GM18505 (cell line): ENCODE results near the gene GLYAT.
"Not testable (repeated sequence)": the region's sequence is repeated elsewhere in the genome, so short reads cannot be mapped to it uniquely, and the experiment has no call there.

Source experiments
- ATAC-seq: cut with Tn5 transposase; IDR thresholded peaks from one replicate; pipeline ENCODE4 v1.9.1; 2021; ENCODE audit not compliant: unreplicated experiment
- POLR2A ChIP-seq: IDR thresholded peaks from 4 replicates; pipeline ENCODE4 v1.6.1; 2011; ENCODE audit warnings: borderline replicate concordance; ENCODE audit not compliant: insufficient read depth, insufficient read length; ENCODE audit errors: extremely low read depth

Gene GLYAT

DNA sequence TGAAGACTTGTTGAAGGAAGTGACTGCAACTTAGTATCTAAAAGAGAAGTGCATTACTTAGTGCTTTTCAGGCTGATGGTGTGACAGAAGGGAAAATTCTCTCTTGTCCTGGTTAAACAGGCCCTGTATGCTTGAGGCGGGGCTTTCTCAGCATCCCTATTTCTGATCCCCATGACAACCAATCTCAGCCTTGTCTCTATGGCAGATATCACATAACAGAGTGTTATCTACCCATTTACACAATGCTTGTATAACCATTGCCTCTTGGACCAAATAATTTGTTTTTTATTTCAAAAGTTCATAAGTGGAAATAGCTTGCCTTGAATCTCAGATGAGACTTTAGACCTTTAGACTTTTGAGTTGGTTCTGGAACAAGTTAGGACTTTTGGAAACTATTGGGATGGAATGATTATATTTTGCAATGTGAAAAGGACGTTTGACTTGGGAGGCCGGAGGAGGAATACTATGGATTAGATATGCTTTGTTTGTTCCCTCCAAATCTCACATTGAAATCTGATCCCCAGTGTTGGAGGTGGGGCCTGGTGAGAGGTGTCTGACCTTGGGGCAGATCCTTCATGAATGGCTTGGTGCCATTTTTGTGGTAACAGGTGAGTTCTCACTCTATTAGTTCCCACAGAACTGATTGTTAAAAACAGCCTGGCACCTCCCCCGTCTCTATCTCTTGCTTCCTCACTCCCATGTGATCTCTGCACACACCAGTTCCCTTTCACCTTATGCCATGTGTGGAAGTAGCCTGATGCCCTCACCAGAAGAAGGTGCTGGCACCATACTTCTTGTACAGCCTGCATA is 3.1 kb upstream of the GLYAT start:
- TF ChIP-seq POLR2A: no peak
- no peak for ATAC-seq

DNA sequence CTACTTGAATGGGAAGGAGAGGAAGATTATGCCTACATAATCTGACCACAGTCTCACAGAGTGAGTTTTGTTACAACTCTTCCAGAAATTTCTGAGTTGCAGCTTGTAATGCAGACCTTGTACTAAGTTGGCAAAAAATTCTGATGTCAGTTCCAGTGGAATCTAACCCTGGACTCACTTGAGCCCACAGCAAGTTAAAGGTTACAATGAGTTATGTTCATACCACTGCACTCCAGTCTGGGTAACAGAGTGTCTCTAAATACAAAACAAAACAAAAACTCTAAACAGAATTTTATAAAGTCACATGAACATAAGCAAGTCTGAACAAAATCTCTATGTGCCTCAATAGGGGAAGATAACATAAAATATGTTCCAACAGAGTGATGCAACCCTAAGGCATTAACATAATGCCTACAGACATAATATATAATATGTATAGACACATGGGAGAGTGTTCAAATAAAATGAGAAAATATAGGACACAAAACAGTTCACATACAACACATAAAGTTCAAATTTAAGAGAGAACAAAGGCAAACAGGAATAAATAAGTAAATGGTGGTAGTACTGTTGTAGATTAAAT is 1.1 kb downstream of the GLYAT start:
- TF ChIP-seq POLR2A: no peak
- ATAC-seq: no peak

DNA sequence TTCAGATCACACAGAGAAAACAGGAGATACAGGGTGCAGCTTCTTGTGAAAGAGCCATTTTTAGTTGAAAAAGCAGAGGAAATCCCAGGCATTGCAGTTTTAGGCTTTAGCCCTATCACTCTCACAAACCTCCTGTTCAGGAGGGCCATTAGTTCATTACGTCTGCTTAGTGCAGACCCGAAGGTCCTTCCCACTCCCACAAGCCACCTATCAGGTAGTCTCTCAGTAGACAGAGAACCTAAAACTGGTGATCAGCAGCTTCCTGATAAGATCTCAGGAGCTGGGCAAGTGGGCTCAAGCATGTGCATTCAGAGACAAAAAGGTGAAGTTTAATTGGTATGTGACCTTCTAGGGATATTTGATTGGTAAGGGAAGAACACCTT is 4.3 kb downstream of the GLYAT start:
- TF ChIP-seq POLR2A: no peak
- no peak for ATAC-seq

DNA sequence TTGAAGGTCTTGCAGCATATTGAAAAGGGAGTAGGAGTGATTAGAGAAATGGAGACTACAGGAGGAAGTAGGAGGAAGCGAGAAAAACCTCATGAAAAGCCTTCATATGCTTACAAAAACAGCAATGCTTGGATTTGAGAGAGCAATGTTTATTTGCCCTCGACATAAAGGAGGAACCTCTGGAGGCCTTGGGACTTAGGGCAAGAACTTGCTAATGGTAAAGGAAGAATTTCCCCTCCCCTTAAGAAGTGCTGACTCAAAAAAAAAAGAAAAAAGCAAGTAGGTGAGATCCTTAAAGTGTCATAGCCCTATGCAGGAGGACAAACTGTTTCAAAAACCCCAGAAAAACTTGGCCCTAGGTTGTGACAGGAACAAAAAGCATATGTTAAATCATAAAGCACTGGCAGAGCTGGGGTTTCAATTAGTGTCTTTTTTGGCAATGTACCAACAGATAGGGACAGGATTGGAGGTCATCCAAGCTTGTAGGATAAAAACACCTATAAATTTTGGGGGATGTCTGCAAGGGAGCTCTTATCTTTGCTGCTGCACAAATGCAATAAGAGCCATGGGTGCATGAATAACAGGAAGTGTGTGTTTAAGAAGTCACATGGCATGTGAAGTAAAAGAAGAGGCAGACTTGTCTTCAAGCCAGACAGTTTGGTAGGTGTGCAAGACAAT is 4.9 kb downstream of the GLYAT start:
- TF ChIP-seq POLR2A: no peak
- ATAC-seq: no peak

DNA sequence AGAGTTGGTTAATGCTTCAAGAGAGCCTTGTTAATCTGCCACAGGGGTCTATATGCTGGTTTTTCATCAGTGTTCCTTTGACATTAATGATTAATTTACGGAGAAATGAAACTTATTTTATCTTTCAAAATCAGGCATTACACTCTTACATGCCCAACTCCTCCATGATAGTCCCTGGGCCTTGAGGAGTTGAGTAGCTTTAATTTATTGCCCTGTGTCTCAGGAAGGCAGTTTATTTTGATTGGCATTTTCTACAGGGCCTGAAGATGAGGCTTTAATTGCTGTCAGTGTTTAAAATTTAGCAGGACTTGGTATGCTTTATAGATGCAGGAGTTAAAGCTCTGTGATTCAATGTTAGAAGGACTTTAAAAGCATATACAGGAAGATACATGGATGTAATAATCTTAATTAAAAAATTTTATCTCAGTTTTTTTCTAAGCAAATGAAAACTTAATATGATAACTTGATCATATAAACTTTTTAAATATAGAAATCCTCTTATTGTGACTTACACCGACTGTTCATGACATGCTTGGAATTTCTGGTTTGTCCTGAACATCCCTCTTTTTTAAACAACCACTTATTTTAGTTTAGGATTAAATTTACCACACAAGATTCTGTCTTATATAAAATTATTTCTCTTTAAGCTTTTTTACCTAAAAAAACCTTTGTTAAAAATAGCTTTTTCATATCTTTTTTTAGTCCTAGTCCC is 12.2 kb downstream of the GLYAT start:
- TF ChIP-seq POLR2A: no peak
- ATAC-seq: no peak

DNA sequence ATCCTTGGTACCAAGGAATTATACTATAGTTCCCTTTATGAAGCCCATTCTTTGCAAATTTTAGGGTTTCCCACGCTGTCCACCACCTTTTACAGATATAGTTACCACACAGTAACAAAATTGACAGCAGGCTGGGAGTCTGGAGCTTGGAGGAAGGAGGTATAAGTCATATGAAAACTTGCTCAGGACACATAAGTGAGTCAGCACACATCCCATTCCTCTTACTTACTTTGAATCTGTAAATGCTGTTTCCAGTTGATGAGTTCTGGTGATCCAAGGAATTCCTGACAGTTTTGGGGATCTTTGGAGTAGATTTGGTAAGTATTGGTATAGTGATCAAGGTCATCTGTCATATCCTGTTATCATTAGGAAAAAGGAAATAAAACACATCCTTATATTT is 19.2 kb downstream of the GLYAT start:
- no peak for ATAC-seq
- no peak for TF ChIP-seq POLR2A

DNA sequence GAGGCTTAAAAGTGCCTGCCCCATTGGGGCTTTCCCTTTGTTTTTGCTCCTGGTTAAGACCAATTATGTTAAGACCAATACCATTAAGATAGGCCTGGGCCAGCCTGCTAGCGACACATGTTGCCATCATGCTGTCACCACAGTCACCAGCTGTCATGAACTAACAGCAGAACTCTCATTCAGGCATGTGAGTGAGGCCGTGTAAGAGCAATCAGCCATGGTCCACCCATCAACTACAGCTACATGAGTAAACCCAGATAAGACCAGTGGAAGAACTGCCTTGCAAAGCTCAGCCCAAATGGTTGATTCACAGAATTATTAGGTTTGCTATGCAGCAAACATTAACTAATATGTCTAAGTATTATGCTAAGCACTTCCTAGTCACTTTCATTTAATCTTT is 19.9 kb downstream of the GLYAT start:
- TF ChIP-seq POLR2A: no peak
- ATAC-seq: no peak

DNA sequence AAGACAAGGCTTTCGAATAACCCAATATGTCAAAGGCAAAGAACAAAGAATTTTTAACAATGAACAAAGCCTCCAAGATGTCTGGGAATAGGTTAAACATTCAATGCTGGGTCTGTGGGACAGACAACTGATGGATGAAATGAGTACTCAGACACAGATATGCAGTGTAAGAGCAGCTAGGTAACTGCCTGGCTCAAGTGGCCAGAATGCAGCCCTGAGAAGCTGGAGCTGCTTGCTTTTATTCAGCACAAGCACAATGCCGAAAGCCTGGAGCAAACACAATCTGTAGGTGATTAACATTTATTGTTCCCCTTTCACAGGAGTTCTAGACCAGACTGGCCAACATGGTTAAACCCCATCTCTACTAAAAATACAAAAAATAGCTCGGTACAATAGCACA is 24.0 kb downstream of the GLYAT start:
- no peak for ATAC-seq
- no peak for TF ChIP-seq POLR2A

DNA sequence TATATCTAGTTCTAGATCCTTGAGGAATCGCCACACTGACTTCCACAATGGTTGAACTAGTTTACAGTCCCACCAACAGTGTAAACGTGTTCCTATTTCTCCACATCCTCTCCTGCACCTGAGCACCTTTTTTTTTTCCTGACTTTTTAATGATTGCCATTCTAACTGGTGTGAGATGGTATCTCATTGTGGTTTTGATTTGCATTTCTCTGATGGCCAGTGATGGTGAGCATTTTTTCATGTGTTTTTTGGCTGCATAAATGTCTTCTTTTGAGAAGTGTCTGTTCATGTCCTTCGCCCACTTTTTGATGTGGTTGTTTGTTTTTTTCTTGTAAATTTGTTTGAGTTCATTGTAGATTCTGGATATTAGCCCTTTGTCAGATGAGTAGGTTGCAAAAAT is 34.9 kb downstream of the GLYAT start:
- ATAC-seq: not testable (repeated sequence)

DNA sequence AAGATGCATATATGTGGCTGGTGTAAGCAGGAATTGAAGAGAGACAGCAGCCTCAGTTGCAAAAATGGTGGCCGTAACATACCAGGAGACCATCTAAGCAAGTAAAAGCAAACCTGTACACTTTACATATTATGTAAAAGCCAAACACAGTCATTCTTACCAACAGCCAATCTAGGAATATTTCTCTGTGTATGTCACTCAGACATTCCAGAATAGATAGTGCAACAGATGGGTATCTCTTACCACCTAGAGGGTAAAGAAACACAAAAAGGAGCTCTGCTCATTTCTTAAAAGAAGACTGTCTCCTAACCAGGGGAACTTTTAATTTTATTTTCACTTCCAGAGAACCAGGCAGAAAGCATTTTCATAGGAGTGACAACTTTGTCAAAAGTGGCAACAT is 38.7 kb downstream of the GLYAT start:
- ATAC-seq: no peak
- TF ChIP-seq POLR2A: no peak

DNA sequence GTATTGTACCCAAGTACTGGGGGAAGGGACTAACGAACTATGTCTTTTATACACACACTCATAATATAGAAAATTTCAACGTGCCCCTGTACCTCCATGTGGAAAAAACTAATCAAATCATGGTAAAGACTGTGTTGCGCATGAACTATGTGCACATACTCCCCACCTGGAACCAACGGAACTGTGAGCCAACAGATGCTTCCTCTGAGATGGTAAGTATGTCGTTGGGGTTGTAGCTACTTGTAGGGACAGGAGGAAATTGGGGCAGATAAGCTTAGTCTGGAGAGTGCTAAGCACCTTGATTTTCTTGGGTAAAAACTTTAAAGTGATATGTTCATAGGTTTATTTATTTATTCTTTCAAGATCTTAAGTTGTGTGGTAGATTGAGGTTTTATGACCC is 40.1 kb downstream of the GLYAT start:
- TF ChIP-seq POLR2A: no peak
- no peak for ATAC-seq

DNA sequence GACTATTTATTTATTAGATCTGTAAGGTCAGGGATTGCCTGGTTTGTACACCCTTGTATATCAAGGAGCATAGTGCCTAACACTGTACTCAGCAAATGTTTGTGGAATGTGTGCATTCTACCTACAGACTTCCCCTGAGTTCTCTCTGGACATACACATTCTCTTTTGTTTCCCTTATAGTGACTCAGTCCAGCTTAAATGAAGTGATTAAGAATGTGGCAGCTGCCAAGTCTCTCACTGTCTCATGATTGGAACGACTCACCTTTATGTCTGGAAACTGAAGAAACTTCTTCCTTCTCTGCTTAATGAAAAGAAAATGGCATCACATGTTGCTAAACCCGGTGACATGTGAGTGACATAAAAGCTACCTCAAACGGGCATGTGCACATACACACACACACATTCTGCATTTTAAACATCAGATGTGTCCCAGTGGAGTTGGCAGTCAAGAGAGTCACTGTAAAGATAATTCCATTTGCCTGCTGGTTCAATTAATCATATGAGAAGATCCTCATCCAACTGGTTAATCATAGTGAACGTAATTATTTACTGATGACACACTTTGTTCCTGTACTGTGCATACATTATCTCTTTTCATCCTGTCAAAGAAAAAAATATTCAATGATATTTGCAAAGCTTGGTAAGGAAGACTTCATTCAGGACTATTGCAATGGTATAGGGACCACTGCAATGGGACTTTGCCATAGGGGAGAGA is 42.8 kb downstream of the GLYAT start:
- TF ChIP-seq POLR2A: no peak
- ATAC-seq: no peak
